ENCODE results near the gene PDZD2. TPM values are rescaled to one million over a fixed set of nuclear protein-coding genes. Genes with fewer than 3 reads are reported as not detected.
"Not testable (repeated sequence)": the region's sequence is repeated elsewhere in the genome, so short reads cannot be mapped to it uniquely, and the experiment has no call there.

PDZD2 gene
- total RNA-seq, 1 experiment from 2014 or later = 0.26 TPM

GRCh38 chr5:31711363-31711762 lies 72.4 kb downstream of the PDZD2 start:
- in situ Hi-C loops (cut with HindIII; ENCODE audit: low pct_unique_long_range_greater_than_20kb, low sequenced_read_pairs) = no loop called here
- no peak for DNase-seq (ENCODE audit: low read depth, low spot score)

GRCh38 chr5:31711935-31712592 lies 73.1 kb downstream of the PDZD2 start:
- in situ Hi-C loops (cut with HindIII; ENCODE audit: low pct_unique_long_range_greater_than_20kb, low sequenced_read_pairs) = no loop called here
- DNase-seq (ENCODE audit: low read depth, low spot score) = no peak

- in situ Hi-C loops (cut with HindIII; ENCODE audit: low pct_unique_long_range_greater_than_20kb, low sequenced_read_pairs) = no loop called here
- no peak for DNase-seq (ENCODE audit: low read depth, low spot score)
Measured at GRCh38 chr5:31717561-31717960, 78.6 kb downstream of the PDZD2 start.

GRCh38 chr5:31720004-31720403 lies 81.1 kb downstream of the PDZD2 start:
- in situ Hi-C loops (cut with HindIII; ENCODE audit: low pct_unique_long_range_greater_than_20kb, low sequenced_read_pairs) = no loop called here
- no peak for DNase-seq (ENCODE audit: low read depth, low spot score)

- no peak for DNase-seq (ENCODE audit: low read depth, low spot score)
- in situ Hi-C loops (cut with HindIII; ENCODE audit: low pct_unique_long_range_greater_than_20kb, low sequenced_read_pairs) = no loop called here
Measured at GRCh38 chr5:31720811-31721345, 81.9 kb downstream of the PDZD2 start.

GRCh38 chr5:31722111-31722510 lies 83.2 kb downstream of the PDZD2 start:
- in situ Hi-C loops (cut with HindIII; ENCODE audit: low pct_unique_long_range_greater_than_20kb, low sequenced_read_pairs) = no loop called here

GRCh38 chr5:31725996-31726395 lies 87.1 kb downstream of the PDZD2 start:
- DNase-seq (ENCODE audit: low read depth, low spot score) = no peak
- in situ Hi-C loops (cut with HindIII; ENCODE audit: low pct_unique_long_range_greater_than_20kb, low sequenced_read_pairs) = no loop called here

More at GRCh38 chr5:31722111-31722510, 83.2 kb downstream of the PDZD2 start:
- no peak for DNase-seq (ENCODE audit: low read depth, low spot score)

- no peak for DNase-seq (ENCODE audit: low read depth, low spot score)
- in situ Hi-C loops (cut with HindIII; ENCODE audit: low pct_unique_long_range_greater_than_20kb, low sequenced_read_pairs) = no loop called here
Measured at GRCh38 chr5:31726952-31727351, 88.0 kb downstream of the PDZD2 start.

GRCh38 chr5:31728039-31728438 lies 89.1 kb downstream of the PDZD2 start:
- DNase-seq (ENCODE audit: low read depth, low spot score) = no peak
- in situ Hi-C loops (cut with HindIII; ENCODE audit: low pct_unique_long_range_greater_than_20kb, low sequenced_read_pairs) = no loop called here

GRCh38 chr5:31728806-31729205 lies 89.9 kb downstream of the PDZD2 start:
- DNase-seq (ENCODE audit: low read depth, low spot score); in situ Hi-C loops (cut with HindIII; ENCODE audit: low pct_unique_long_range_greater_than_20kb, low sequenced_read_pairs): not testable (repeated sequence)

GRCh38 chr5:31730139-31730538 lies 91.2 kb downstream of the PDZD2 start:
- in situ Hi-C loops (cut with HindIII; ENCODE audit: low pct_unique_long_range_greater_than_20kb, low sequenced_read_pairs) = no loop called here
- DNase-seq (ENCODE audit: low read depth, low spot score) = no peak

- in situ Hi-C loops (cut with HindIII; ENCODE audit: low pct_unique_long_range_greater_than_20kb, low sequenced_read_pairs) = no loop called here
- DNase-seq (ENCODE audit: low read depth, low spot score) = no peak
Measured at GRCh38 chr5:31731016-31731415, 92.1 kb downstream of the PDZD2 start.

GRCh38 chr5:31731710-31732301 lies 92.9 kb downstream of the PDZD2 start:
- in situ Hi-C loops (cut with HindIII; ENCODE audit: low pct_unique_long_range_greater_than_20kb, low sequenced_read_pairs) = no loop called here
- no peak for DNase-seq (ENCODE audit: low read depth, low spot score)

- in situ Hi-C loops (cut with HindIII; ENCODE audit: low pct_unique_long_range_greater_than_20kb, low sequenced_read_pairs); DNase-seq (ENCODE audit: low read depth, low spot score): not testable (repeated sequence)
Measured at GRCh38 chr5:31732821-31733220, 93.9 kb downstream of the PDZD2 start.

GRCh38 chr5:31733371-31733770 lies 94.4 kb downstream of the PDZD2 start:
- peak; percentile 100 for DNase-seq (ENCODE audit: low read depth, low spot score)
- in situ Hi-C loops (cut with HindIII; ENCODE audit: low pct_unique_long_range_greater_than_20kb, low sequenced_read_pairs) = no loop called here

- no peak for DNase-seq (ENCODE audit: low read depth, low spot score)
- in situ Hi-C loops (cut with HindIII; ENCODE audit: low pct_unique_long_range_greater_than_20kb, low sequenced_read_pairs) = no loop called here
Measured at GRCh38 chr5:31736127-31736526, 97.2 kb downstream of the PDZD2 start.

- in situ Hi-C loops (cut with HindIII; ENCODE audit: low pct_unique_long_range_greater_than_20kb, low sequenced_read_pairs) = no loop called here
- DNase-seq (ENCODE audit: low read depth, low spot score) = no peak
Measured at GRCh38 chr5:31738199-31738598, 99.3 kb downstream of the PDZD2 start.

GRCh38 chr5:31741496-31741895 lies 102.6 kb downstream of the PDZD2 start:
- no peak for DNase-seq (ENCODE audit: low read depth, low spot score)
- in situ Hi-C loops (cut with HindIII; ENCODE audit: low pct_unique_long_range_greater_than_20kb, low sequenced_read_pairs) = no loop called here

- in situ Hi-C loops (cut with HindIII; ENCODE audit: low pct_unique_long_range_greater_than_20kb, low sequenced_read_pairs) = no loop called here
Measured at GRCh38 chr5:31743678-31744077, 104.7 kb downstream of the PDZD2 start.

More at GRCh38 chr5:31743678-31744077, 104.7 kb downstream of the PDZD2 start:
- no peak for DNase-seq (ENCODE audit: low read depth, low spot score)
